Mucosa of descending colon (tissue), 3 donors: Measurements from ENCODE around the gene TACC2. TPM values are rescaled to one million over a fixed set of nuclear protein-coding genes. Genes with fewer than 3 reads are reported as not detected.

Experiments used
- ATAC-seq: fragments of 200-7000 bp; cut with Tn5 transposase; one replicate; pipeline ENCODE4 v1.9.1; 2020; ENCODE audit warnings: mild to moderate bottlenecking, moderate library complexity
- DNase-seq, 3 donors: peaks; one replicate each; pipeline ENCODE4 v3.0.0-alpha.2; 2020
- H3K36me3 ChIP-seq: fragments of 200-600 bp; one replicate; pipeline ENCODE4 v1.8.0; 2021; ENCODE audit warnings: low read depth, mild to moderate bottlenecking
- H3K4me1 ChIP-seq: fragments of 200-600 bp; one replicate; pipeline ENCODE4 v1.8.0; 2021; ENCODE audit warnings: low read depth, mild to moderate bottlenecking
- H3K4me3 ChIP-seq: fragments of 200-600 bp; one replicate; pipeline ENCODE4 v1.8.0; 2021; ENCODE audit warnings: mild to moderate bottlenecking
- H3K9me3 ChIP-seq: fragments of 200-600 bp; one replicate; pipeline ENCODE4 v1.8.0; 2021; ENCODE audit warnings: mild to moderate bottlenecking
- CTCF ChIP-seq: fragments of 200-600 bp; IDR thresholded peaks from one replicate; pipeline ENCODE4 v1.8.0; 2022; ENCODE audit warnings: antibody characterized with exemption, mild to moderate bottlenecking
- intact Hi-C, 2 donors: fragments of 100-400 bp; cut with DNase I in 1 of 2; cut with micrococcal nuclease in 1 of 2; formaldehyde crosslinking; loops; one replicate each; pipeline versions ENCODE4 v1.11.0 to v1.11.1; 2022; cut with DNase I, micrococcal nuclease
- total RNA-seq, 3 donors: library from RNA; stranded (reverse); fragmentation: NEBNext Ultra II Directional in 2 of 3; extraction: Animal tissue kit (Norgen Biotek cat#: 25700) in 2 of 3; gene quantifications; one replicate each; pipeline versions ENCODE4 v1.2.1 to v1.2.4, GENCODE V29; 2021 to 2023
- donor health status: DM: no; HTN: no; CAD: no; lungs with moderate emphysema.
- donor health status: DM: no; HTN: no; CAD: no.
- donor health status: DM: no; HTN: yes; CAD: no.

The TACC2 gene
- total RNA-seq, 3 donors from 2014 or later: 97.5 to 170 (median 133) TPM

- no peaks in the 10 kb centered on the region for H3K9me3 ChIP-seq
- peak; percentile 49 for ATAC-seq
- no peak overlapping the region for H3K4me3 ChIP-seq
- H3K36me3 ChIP-seq: no peaks in the 10 kb centered on the region
- no peak for DNase-seq
- no peaks in the 10 kb centered on the region for H3K4me1 ChIP-seq
- no peak for TF ChIP-seq CTCF
- intact Hi-C loops: no loop called here
Observed at GRCh38 chr10:122121059-122121458, 132.1 kb downstream of the TACC2 start.

- ATAC-seq (no peak), DNase-seq (no peak)
- no peak for TF ChIP-seq CTCF
- no peak overlapping the region for H3K4me3 ChIP-seq
- no peaks in the 10 kb centered on the region for H3K36me3 ChIP-seq
- H3K4me1 ChIP-seq: peaks cover 2% of the 10 kb centered on the region
- H3K9me3 ChIP-seq: no peaks in the 10 kb centered on the region
- intact Hi-C loops: no loop called here
Observed at GRCh38 chr10:122122493-122122892, 133.5 kb downstream of the TACC2 start.

- no peak for DNase-seq
- ATAC-seq: no peak
- no peak for TF ChIP-seq CTCF
- Histone ChIP-seq H3K4me3 (no peak overlapping the region), H3K9me3 (no peaks in the 10 kb centered on the region), H3K36me3 (no peaks in the 10 kb centered on the region), H3K4me1 (peaks cover 2% of the 10 kb centered on the region)
- intact Hi-C loops: no loop called here
Observed at GRCh38 chr10:122123186-122123585, 134.2 kb downstream of the TACC2 start.

GRCh38 chr10:122124342-122124741 is 135.4 kb downstream of the TACC2 start:
- H3K4me1 ChIP-seq: peaks cover 2% of the 10 kb centered on the region
- intact Hi-C loops: no loop called here
- TF ChIP-seq CTCF: no peak

GRCh38 chr10:122124808-122125207 is 135.8 kb downstream of the TACC2 start:
- peaks cover 2% of the 10 kb centered on the region for H3K4me1 ChIP-seq
- no peaks in the 10 kb centered on the region for H3K9me3 ChIP-seq
- no peaks in the 10 kb centered on the region for H3K36me3 ChIP-seq
- ATAC-seq: no peak
- no peak for DNase-seq
- TF ChIP-seq CTCF: no peak
- intact Hi-C loops: no loop called here
- H3K4me3 ChIP-seq: no peak overlapping the region

More at GRCh38 chr10:122124342-122124741, 135.4 kb downstream of the TACC2 start:
- H3K4me3 ChIP-seq: no peak overlapping the region
- no peaks in the 10 kb centered on the region for H3K9me3 ChIP-seq
- ATAC-seq: no peak
- H3K36me3 ChIP-seq: no peaks in the 10 kb centered on the region
- DNase-seq: no peak
